Brain pericyte (primary cell): ENCODE measurements around the gene VPS26C.
A peak's percentile ranks its signal among the peaks of the same experiment; 100 is the strongest.
"Not testable (repeated sequence)": the region's sequence is repeated elsewhere in the genome, so short reads cannot be mapped to it uniquely, and the experiment has no call there.

Source experiments
- DNase-seq: peaks from one replicate; pipeline ENCODE4 v3.0.0-alpha.2; 2012; ENCODE audit warnings: low read depth, low spot score

Gene VPS26C

GRCh38 chr21:37267269-37268185 lies at the start of gene VPS26C:
VPS26C (minus strand) TSS chr21:37267334; CDS start chr21:37267294, 40 bp downstream.
- peak; percentile 99 for DNase-seq

GRCh38 chr21:37316072-37316471 lies 48.9 kb upstream of the VPS26C start:
- not testable (repeated sequence) for DNase-seq

GRCh38 chr21:37300114-37300751 lies 33.1 kb upstream of the VPS26C start:
- no peak for DNase-seq

GRCh38 chr21:37297364-37297763 lies 30.2 kb upstream of the VPS26C start:
- no peak for DNase-seq

- DNase-seq, result no peak
These were observed 27.5 kb upstream of the VPS26C start for GRCh38 chr21:37294679-37295078.

- DNase-seq, result no peak
These were observed 25.8 kb upstream of the VPS26C start for GRCh38 chr21:37292941-37293340.

GRCh38 chr21:37292041-37292440 lies 24.9 kb upstream of the VPS26C start:
- no peak for DNase-seq

- DNase-seq, result not testable (repeated sequence)
These were observed 16.1 kb upstream of the VPS26C start for GRCh38 chr21:37283191-37283710.

GRCh38 chr21:37282602-37283001 lies 15.5 kb upstream of the VPS26C start:
- DNase-seq, result not testable (repeated sequence)

GRCh38 chr21:37281993-37282392 lies 14.9 kb upstream of the VPS26C start:
- no peak for DNase-seq

GRCh38 chr21:37281579-37281978 lies 14.4 kb upstream of the VPS26C start:
- DNase-seq, result no peak

GRCh38 chr21:37279271-37279670 lies 12.1 kb upstream of the VPS26C start:
- not testable (repeated sequence) for DNase-seq

- no peak for DNase-seq
These were observed 11.1 kb upstream of the VPS26C start for GRCh38 chr21:37278199-37278598.

- no peak for DNase-seq
These were observed 9.2 kb upstream of the VPS26C start for GRCh38 chr21:37276377-37276776.

GRCh38 chr21:37273911-37274690 lies 7.0 kb upstream of the VPS26C start:
- no peak for DNase-seq

GRCh38 chr21:37273440-37273839 lies 6.3 kb upstream of the VPS26C start:
- DNase-seq, result no peak

GRCh38 chr21:37272897-37273296 lies 5.8 kb upstream of the VPS26C start:
- no peak for DNase-seq

GRCh38 chr21:37270576-37271365 lies 3.6 kb upstream of the VPS26C start:
- DNase-seq, result no peak

GRCh38 chr21:37269481-37269880 lies 2.3 kb upstream of the VPS26C start:
- DNase-seq, result no peak

GRCh38 chr21:37268186-37268503 lies 1.0 kb upstream of the VPS26C start:
- DNase-seq, result no peak
